ENCODE measurements around the gene TNS3. TPM values are rescaled to one million over a fixed set of nuclear protein-coding genes. Genes with fewer than 3 reads are reported as not detected.

Gene TNS3
- polyA plus RNA-seq, 1 of the 3 experiments (the other 2 are of a cell fraction), result 72.3 TPM

DNA sequence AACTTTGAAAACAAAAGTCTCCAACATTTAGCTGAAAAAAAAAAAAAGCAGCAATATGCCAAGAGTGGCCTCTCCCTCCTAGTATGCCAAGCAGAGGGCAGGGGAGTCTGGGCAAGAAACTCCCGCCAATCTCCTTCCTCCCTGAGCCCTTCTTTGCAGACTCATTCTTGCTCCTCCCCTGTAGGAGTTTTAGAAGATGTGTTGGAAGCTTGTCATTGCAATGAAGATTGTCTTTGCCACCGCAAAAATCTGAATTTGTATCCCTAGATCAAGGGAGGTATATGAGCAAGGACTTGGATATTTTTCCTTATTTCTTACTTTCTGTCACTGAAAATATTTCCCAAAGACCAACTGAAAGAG is 2.6 kb upstream of the TNS3 start:
- no peak for TF ChIP-seq USF2 (IDR thresholded peaks at IDR 0.05; ENCODE audit: borderline replicate concordance, low read depth, low read length)
- TF ChIP-seq GATA2 (CRISPR knock-in tag; IDR thresholded peaks at IDR 0.05), result no peak
- no peak for TF ChIP-seq CHD2 (IDR thresholded peaks at IDR 0.05; ENCODE audit: low read length, partially characterized antibody)
- peak; percentile 1; the same call in 1 of the 2 replicates for TF ChIP-seq NFIC (IDR thresholded peaks at IDR 0.05; ENCODE audit: borderline replicate concordance)
- TF ChIP-seq EP300 (IDR thresholded peaks at IDR 0.05; ENCODE audit: borderline replicate concordance in 1 of 2, low read depth in 1 of 2, low read length in 1 of 2), result no peak; a peak in 1 of 4 replicates
- ChIA-PET POLR2A (no interaction called here), CTCF (interaction anchor here (1.0 to 1.4 kb wide), 2 partner anchors 318 to 330 kb away, joined by 3 to 4 read pairs; no protein-coding TSS in a partner anchor)
- Histone ChIP-seq H3K9me3 (no peaks in the 10 kb centered on the region), H3K79me2 (ENCODE audit: insufficient read depth) (peaks cover 23% of the 10 kb centered on the region), H3K9ac (no peak overlapping the region), H3F3A (replicated peaks; ENCODE audit: insufficient read depth) (peaks cover 3% of the 10 kb centered on the region), H3K9me2 (no peaks in the 10 kb centered on the region), H3K27me3 (ENCODE audit: insufficient read depth) (no peaks in the 10 kb centered on the region), H2AFZ (ENCODE audit: low read depth) (no peak overlapping the region), H3K27ac (ENCODE audit: low read depth in 2 of 2, low read length in 1 of 2) (peak overlapping the region; percentile 1 to 37; a peak in 2 of 4 replicates), H3K4me2 (no peak overlapping the region), H3K36me3 (replicated peaks in 1 of 2; ENCODE audit: control insufficient read depth in 1 of 2, insufficient read depth in 2 of 2, low read length in 1 of 2) (peaks cover 0 to 2% of the 10 kb centered on the region in 2 experiments), H3K4me1 (ENCODE audit: control insufficient read depth in 1 of 2, insufficient read depth in 2 of 2, low read depth in 1 of 2, low read length in 1 of 2) (peaks cover 3 to 6% of the 10 kb centered on the region in 2 experiments; a peak in 1 of 4 replicates), H4K20me1 (ENCODE audit: insufficient read depth) (no peaks in the 10 kb centered on the region), H3K4me3 (ENCODE audit: low read depth in 2 of 2, low read length in 1 of 2) (no peak overlapping the region)
- WGBS (ENCODE audit: low lambda C conversion rate), result 84% methylated on average over 2 of the region's 2 CpGs
- no peak for DNase-seq

- Histone ChIP-seq H3K4me2 (no peak overlapping the region), H3K9me3 (no peaks in the 10 kb centered on the region), H3F3A (replicated peaks; ENCODE audit: insufficient read depth) (peaks cover 3% of the 10 kb centered on the region), H4K20me1 (ENCODE audit: insufficient read depth) (no peaks in the 10 kb centered on the region), H2AFZ (ENCODE audit: low read depth) (no peak overlapping the region), H3K4me3 (ENCODE audit: low read depth in 2 of 2, low read length in 1 of 2) (no peak overlapping the region), H3K36me3 (replicated peaks in 1 of 2; ENCODE audit: control insufficient read depth in 1 of 2, insufficient read depth in 2 of 2, low read length in 1 of 2) (peaks cover 6% of the 10 kb centered on the region in 2 experiments), H3K79me2 (ENCODE audit: insufficient read depth) (peaks cover 29% of the 10 kb centered on the region), H3K9me2 (no peaks in the 10 kb centered on the region), H3K4me1 (ENCODE audit: control insufficient read depth in 1 of 2, insufficient read depth in 2 of 2, low read depth in 1 of 2, low read length in 1 of 2) (peaks cover 6 to 8% of the 10 kb centered on the region in 2 experiments; a peak in 1 of 4 replicates), H3K27ac (ENCODE audit: low read depth in 2 of 2, low read length in 1 of 2) (peak overlapping the region; percentile 1 to 37; a peak in 2 of 4 replicates), H3K27me3 (ENCODE audit: insufficient read depth) (no peaks in the 10 kb centered on the region), H3K9ac (no peak overlapping the region)
- DNase-seq, result no peak
- TF ChIP-seq SIN3A (IDR thresholded peaks at IDR 0.05; ENCODE audit: borderline replicate concordance, low read depth, low read length) (no peak), MAX (IDR thresholded peaks at IDR 0.05; ENCODE audit: low read depth) (no peak), TAF1 (IDR thresholded peaks at IDR 0.05; ENCODE audit: borderline replicate concordance, low read depth, low read length) (no peak), JUND (IDR thresholded peaks at IDR 0.05) (no peak), NFIC (IDR thresholded peaks at IDR 0.05; ENCODE audit: borderline replicate concordance) (0 out of 2 replicates have a peak, but pooled peaks have one; percentile 5)
- CTCF ChIA-PET, result interaction anchor here (1.0 to 2.1 kb wide), 3 partner anchors 317 to 330 kb away, joined by 3 to 7 read pairs (median 4); no protein-coding TSS in a partner anchor
- POLR2A ChIA-PET, result no interaction called here
- WGBS (ENCODE audit: low lambda C conversion rate), result 80% methylated on average over 11 of the region's 11 CpGs
These were observed 2.0 kb upstream of the TNS3 start for GRCh38 chr7:47583739-47584535.

Measured in SK-N-SH (cell line).